ENCODE measurements around the gene C2orf74.

GRCh38 chr2:61145990-61146389, 16.0 kb upstream of the C2orf74 start:
- TF ChIP-seq CTCF (conservative IDR thresholded peaks at IDR 0.05; ENCODE audit: low read length) (no peak), EZH2phosphoT487 (IDR thresholded peaks at IDR 0.05; ENCODE audit: borderline replicate concordance) (no peak)
